ENCODE results near the gene ZNF688.
A peak's percentile ranks its signal among the peaks of the same experiment; 100 is the strongest.

The ZNF688 gene

DNA sequence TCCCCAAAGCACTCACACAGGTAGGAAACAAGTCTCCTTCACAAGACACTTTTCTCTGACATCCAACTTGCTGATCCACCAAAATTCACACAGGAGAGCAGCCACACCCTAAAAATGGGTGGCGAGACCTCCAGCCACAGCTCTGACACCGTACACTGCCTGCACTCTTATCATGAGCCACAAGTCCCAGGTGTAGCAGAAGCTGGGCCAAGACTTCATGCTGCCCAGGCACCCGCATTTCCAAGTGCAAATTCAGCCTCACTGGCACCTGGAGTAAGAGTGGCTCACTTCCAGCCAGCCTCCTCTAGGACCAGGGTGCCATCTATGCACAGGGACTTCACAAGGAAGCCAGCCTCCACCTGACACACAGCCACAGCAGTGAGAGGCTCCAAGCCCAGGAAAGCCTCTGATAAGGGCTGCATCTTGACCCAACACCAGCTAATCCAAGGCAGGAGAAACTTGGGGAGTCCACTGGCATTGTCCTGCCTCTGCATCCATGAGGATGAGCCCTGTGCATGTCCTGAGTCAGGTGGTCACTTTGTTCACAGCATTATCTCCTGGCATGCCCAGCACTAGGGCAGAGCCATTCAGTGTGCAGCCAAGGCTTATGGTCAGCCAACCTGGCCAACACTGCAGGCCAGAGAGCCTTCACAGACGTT lies 42.6 kb downstream of the ZNF688 start:
- peak overlapping the region; percentile 98 for H3K27ac ChIP-seq
- TF ChIP-seq, protein P1, sequence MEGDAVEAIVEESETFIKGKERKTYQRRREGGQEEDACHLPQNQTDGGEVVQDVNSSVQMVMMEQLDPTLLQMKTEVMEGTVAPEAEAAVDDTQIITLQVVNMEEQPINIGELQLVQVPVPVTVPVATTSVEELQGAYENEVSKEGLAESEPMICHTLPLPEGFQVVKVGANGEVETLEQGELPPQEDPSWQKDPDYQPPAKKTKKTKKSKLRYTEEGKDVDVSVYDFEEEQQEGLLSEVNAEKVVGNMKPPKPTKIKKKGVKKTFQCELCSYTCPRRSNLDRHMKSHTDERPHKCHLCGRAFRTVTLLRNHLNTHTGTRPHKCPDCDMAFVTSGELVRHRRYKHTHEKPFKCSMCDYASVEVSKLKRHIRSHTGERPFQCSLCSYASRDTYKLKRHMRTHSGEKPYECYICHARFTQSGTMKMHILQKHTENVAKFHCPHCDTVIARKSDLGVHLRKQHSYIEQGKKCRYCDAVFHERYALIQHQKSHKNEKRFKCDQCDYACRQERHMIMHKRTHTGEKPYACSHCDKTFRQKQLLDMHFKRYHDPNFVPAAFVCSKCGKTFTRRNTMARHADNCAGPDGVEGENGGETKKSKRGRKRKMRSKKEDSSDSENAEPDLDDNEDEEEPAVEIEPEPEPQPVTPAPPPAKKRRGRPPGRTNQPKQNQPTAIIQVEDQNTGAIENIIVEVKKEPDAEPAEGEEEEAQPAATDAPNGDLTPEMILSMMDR (IDR thresholded peaks at IDR 0.05), result no peak
- no peak for TF ChIP-seq ZFX (IDR thresholded peaks at IDR 0.05; ENCODE audit: borderline replicate concordance)

DNA sequence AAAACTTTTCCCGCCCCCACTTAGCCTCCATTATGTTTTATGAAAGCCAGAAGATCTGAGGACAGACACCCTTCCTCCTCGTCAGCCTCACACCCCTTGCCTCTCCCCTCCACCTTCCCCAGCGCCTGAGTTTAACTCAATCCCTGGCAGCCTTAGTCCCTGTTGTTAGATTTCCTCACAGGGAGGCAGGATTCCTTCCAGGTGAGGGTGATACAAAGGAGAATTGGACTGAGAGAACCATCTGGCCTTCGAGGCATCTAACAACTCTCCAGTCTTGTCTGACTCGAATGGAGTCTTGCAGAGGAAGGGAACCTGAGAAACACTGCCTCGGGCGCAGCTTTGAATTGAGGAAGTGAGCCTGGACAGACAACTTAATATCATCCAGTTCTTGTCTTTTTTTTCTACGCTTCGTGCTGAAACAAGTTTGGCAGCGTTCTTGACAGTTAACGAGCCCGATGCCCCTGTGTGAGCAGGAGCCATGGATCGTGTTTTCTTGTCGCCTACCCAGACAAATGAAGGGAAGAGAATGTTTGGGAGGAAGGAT lies 43.8 kb downstream of the ZNF688 start:
- TF ChIP-seq ZFX (IDR thresholded peaks at IDR 0.05; ENCODE audit: borderline replicate concordance), result no peak
- TF ChIP-seq, protein P1 (IDR thresholded peaks at IDR 0.05), result no peak
- H3K27ac ChIP-seq, result peak overlapping the region; percentile 98

DNA sequence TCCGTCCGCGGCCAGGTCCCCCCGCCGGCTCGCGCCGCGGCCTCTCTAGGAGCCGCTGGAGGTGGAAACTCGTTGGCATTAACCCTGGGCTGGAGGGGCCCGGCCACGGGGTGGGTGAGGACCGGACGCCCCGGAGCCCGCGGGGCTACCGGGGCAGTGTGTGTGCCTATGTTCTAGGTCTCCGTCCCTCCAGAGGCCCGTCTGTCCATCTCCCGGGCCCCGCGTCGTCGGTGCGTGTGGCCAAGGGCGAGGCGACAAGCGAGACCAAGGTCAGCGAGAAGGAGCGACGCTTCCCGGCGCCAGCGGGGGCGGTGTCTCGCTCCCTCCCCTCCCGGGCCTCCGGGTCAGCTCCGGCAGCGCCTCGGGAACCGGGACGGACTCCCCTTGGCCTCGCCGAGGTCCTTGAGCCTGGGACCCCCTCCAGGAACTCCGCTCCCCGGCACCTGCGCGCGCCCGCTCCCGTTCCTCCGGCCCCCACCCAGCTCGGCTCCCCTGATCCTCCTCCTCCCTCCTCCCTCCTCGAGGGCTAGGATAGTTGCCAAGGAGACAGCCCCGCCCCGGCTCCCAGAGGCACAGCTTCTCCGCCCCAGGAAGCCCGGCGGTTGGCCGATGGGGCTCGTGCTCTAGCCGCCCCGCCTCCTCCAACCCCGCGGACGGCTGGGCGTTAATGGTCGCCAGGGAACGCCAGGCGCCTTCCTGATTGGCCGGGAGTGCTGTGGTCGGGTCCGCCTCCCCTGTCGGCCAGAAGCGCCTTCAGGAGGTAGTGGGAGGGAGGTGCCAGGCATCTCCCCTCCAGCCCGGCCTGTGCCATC lies 44.5 kb downstream of the ZNF688 start:
- H3K27ac ChIP-seq, result peak overlapping the region; percentile 98
- TF ChIP-seq, protein P1 (IDR thresholded peaks at IDR 0.05), result peak; percentile 45
- TF ChIP-seq ZFX (IDR thresholded peaks at IDR 0.05; ENCODE audit: borderline replicate concordance), result no peak

DNA sequence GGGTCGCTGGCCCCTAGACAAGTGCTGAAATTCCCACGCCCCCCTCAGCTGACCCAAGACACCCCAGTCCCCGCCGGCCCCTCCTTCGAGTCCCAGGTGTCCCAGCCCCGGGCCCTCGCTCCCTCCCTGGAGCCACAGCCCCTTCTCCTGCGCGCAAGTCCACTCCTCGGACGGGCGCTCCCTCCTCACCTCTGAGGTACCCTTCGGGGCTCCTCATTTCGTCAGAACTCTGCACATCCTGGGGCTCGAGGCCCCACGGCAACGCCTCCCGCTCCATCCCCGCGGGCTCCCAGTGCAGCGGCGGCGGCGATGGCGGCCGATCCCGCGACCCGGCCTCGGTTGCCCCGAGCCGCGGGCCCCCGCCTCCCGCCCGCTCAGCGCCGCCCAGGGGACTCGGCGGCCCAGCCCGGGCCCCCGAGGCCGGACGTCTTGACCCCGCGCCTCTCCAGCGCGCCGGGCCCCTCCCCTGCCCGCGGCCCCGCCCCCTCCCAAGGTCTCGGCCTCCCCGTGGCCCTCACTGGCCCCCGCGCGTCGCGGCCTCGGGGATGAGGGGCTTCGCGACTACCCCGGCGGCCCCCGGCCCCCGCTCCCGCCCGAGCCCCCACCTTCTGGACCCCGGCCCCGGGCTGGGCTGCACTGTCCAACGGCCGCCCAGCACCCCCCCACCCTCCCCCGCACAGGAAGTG lies 45.2 kb downstream of the ZNF688 start, which contains the start of gene ZNF768:
TSS of gene ZNF768 (minus strand) at position 430 of the 686 bp plus-strand sequence. CDS start at position 277, 153 bp downstream.
- H3K27ac ChIP-seq, result peak within 1 kb of the TSS; percentile 98
- TF ChIP-seq ZFX (IDR thresholded peaks at IDR 0.05; ENCODE audit: borderline replicate concordance), result no peak
- TF ChIP-seq, protein P1 (IDR thresholded peaks at IDR 0.05), result no peak

DNA sequence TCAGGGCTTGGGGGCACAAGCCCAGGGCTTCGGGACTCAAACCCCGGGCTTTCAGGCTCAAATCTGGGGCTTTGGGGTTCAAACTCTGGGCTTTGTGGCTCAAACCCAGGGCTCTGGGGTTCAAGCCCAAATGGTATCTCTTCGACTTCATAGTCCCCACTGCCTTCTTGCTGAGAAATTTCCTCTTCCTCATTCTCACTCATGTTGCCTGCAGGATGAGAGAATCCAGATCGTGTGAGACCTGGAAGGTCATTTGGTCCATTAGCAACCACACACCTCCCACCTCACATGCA lies 45.7 kb downstream of the ZNF688 start:
- H3K27ac ChIP-seq, result peak overlapping the region; percentile 98
- TF ChIP-seq, protein P1 (IDR thresholded peaks at IDR 0.05), result no peak
- TF ChIP-seq ZFX (IDR thresholded peaks at IDR 0.05; ENCODE audit: borderline replicate concordance), result no peak

DNA sequence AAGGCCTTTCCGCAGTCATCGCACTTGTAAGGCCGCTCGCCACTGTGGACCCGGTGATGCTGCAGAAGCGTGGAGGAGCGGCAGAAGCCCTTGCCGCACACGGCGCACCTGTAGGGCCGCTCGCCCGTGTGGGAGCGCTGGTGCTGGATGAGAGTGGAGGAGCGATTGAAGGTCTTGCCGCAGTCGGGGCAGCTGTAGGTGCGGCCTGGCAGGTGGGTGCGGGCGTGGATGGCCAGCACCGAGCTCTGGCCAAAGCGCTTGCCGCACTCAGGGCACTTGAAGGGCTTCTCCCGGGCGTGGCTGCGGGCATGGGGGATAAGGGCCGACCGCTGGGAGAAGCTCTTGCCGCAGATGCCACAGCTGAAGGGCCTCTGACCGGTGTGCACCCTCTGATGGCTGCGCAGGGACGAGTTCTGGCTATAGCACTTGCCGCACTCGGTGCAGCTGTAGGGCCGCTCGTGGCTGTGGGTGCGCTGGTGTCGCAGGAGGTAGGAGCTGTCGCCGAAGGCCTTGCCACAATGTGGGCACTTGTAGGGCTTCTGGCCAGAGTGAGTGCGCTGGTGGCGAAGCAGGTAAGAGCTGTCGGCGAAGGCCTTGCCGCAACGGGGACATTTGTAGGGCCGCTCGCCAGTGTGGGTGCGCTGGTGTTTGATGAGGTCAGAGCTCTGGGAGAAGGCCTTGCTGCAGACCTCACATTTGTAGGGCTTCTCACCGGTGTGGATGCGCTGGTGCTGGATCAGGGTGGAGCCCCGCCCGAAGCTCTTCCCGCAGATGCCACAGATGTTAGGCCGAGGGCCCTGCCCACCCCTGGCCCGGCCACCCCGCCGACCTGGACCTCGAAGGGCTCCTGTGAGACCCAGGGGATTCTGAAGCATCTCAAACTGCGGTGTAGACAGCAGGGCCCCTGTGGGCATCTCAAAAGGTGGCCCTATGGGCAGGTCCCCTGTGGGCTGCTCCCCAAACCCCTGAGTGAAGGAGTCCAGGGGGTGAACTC lies 46.6 kb downstream of the ZNF688 start:
- H3K27ac ChIP-seq, result peak overlapping the region; percentile 98
- TF ChIP-seq, protein P1 (IDR thresholded peaks at IDR 0.05), result no peak
- no peak for TF ChIP-seq ZFX (IDR thresholded peaks at IDR 0.05; ENCODE audit: borderline replicate concordance)

Data from 22Rv1 (cell line).